ENCODE measurements around the gene HAT1.

DNA sequence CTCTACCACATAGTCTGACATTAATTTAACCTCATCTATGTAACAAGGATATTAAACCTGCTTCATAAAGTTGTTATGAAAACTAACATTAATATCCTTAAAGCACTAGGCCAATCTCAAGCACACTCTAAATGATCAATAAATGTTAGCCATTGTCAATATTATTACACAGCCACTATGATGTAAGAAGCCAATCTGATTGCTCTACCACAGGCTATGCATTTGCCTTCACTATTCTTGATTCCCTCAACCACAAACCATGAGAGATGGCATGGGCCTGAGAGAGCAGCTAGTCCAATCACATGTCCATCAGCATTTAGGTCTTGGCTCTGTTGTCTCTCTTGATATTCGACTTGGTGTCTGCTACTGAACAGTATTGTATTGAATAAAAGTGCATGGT, 32.5 kb upstream of the HAT1 start:
- no peak for TF ChIP-seq POLR2A (IDR thresholded peaks at IDR 0.05)
- TF ChIP-seq, protein P1, sequence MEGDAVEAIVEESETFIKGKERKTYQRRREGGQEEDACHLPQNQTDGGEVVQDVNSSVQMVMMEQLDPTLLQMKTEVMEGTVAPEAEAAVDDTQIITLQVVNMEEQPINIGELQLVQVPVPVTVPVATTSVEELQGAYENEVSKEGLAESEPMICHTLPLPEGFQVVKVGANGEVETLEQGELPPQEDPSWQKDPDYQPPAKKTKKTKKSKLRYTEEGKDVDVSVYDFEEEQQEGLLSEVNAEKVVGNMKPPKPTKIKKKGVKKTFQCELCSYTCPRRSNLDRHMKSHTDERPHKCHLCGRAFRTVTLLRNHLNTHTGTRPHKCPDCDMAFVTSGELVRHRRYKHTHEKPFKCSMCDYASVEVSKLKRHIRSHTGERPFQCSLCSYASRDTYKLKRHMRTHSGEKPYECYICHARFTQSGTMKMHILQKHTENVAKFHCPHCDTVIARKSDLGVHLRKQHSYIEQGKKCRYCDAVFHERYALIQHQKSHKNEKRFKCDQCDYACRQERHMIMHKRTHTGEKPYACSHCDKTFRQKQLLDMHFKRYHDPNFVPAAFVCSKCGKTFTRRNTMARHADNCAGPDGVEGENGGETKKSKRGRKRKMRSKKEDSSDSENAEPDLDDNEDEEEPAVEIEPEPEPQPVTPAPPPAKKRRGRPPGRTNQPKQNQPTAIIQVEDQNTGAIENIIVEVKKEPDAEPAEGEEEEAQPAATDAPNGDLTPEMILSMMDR (IDR thresholded peaks at IDR 0.05), result no peak

Data from Peyer's patch (tissue), 4 donors.